A549 treated with AZD2906 at 1 μM for 4 hours (cell line): Measurements from ENCODE around the gene SHISA5. TPM values are rescaled to one million over a fixed set of nuclear protein-coding genes. Genes with fewer than 3 reads are reported as not detected.

Experiments
- total RNA-seq: library from RNA; stranded (reverse); fragments of 200-300 nt; extraction: Qiagen RNA extraction; gene quantifications from 5 replicates; pipeline ENCODE4 v1.2.3, GENCODE V29; 2022

SHISA5 gene, protein sequence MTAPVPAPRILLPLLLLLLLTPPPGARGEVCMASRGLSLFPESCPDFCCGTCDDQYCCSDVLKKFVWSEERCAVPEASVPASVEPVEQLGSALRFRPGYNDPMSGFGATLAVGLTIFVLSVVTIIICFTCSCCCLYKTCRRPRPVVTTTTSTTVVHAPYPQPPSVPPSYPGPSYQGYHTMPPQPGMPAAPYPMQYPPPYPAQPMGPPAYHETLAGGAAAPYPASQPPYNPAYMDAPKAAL
- 98.8 to 129 TPM (median 125 TPM) in 5 replicates for total RNA-seq

GRCh38 chr3:48504051-48504946 is at the start of gene SHISA5:
Gene SHISA5 (minus strand): TSS chr3:48504174. CDS start chr3:48504094, 80 bp downstream.

GRCh38 chr3:48446425-48447193 is 57.4 kb downstream of the SHISA5 start, which contains the start of gene ATRIP:
Gene ATRIP (plus strand): TSS chr3:48446737. CDS start chr3:48446846, 109 bp downstream.

GRCh38 chr3:48439820-48440589 is 64.0 kb downstream of the SHISA5 start, which contains the start of the genes CCDC51 and TMA7:
Gene CCDC51 (minus strand): TSS chr3:48440119. CDS start chr3:48435128, 4,991 bp downstream.
Gene TMA7 (plus strand): TSS chr3:48440257. CDS start chr3:48440297, 40 bp downstream.

GRCh38 chr3:48429960-48430707 is 73.8 kb downstream of the SHISA5 start, which contains the start of gene PLXNB1:
Gene PLXNB1 (minus strand): TSS chr3:48430086. CDS start chr3:48424611, 5,475 bp downstream.

Other genes starting within 250 kb of the SHISA5 start
- 22.2 to 32.8 TPM (median 25.5 TPM) in 5 replicates for gene NME6, start 202.8 kb downstream of the SHISA5 start, total RNA-seq
- not detected in 5 replicates for gene SPINK8, start 170.5 kb downstream of the SHISA5 start, total RNA-seq
- not detected in 5 replicates for gene FBXW12, start 132.0 kb downstream of the SHISA5 start, total RNA-seq
- gene PLXNB1, start 74.1 kb downstream of the SHISA5 start, total RNA-seq = 12.2 to 18.1 TPM (median 14.4 TPM) in 5 replicates
- 26.3 to 28.2 TPM (median 27.5 TPM) in 5 replicates for gene CCDC51, start 64.1 kb downstream of the SHISA5 start, total RNA-seq
- 257 to 329 TPM (median 291 TPM) in 5 replicates for gene TMA7, start 63.9 kb downstream of the SHISA5 start, total RNA-seq
- gene ATRIP, start 57.4 kb downstream of the SHISA5 start, total RNA-seq = 8.4 to 10.0 TPM (median 9.0 TPM) in 5 replicates
- gene PFKFB4, start 52.6 kb upstream of the SHISA5 start, total RNA-seq = 9.9 to 11.9 TPM (median 10.3 TPM) in 5 replicates
- gene UCN2, start 59.6 kb upstream of the SHISA5 start, total RNA-seq = 5.9 to 8.7 TPM (median 8.2 TPM) in 5 replicates
- gene COL7A1, start 91.2 kb upstream of the SHISA5 start, total RNA-seq = 101 to 162 TPM (median 145 TPM) in 5 replicates
- gene UQCRC1, start 105.5 kb upstream of the SHISA5 start, total RNA-seq = 172 to 207 TPM (median 176 TPM) in 5 replicates
- gene TMEM89, start 117.6 kb upstream of the SHISA5 start, total RNA-seq = 0.10 to 0.21 TPM (median 0.15 TPM) in 3 of 5 replicates, not detected in the others
- 12.3 to 18.7 TPM (median 14.3 TPM) in 5 replicates for gene SLC26A6, start 131.3 kb upstream of the SHISA5 start, total RNA-seq
- 3.1 to 4.6 TPM (median 3.9 TPM) in 5 replicates for gene CELSR3, start 158.7 kb upstream of the SHISA5 start, total RNA-seq
- gene NCKIPSD, start 181.7 kb upstream of the SHISA5 start, total RNA-seq = 8.7 to 13.5 TPM (median 11.4 TPM) in 5 replicates
- gene IP6K2, start 213.0 kb upstream of the SHISA5 start, total RNA-seq = 52.7 to 55.5 TPM (median 54.6 TPM) in 5 replicates